Parathyroid adenoma (tissue), 2 donors: ENCODE data around the gene SDR42E2.
"Not testable (repeated sequence)": the region's sequence is repeated elsewhere in the genome, so short reads cannot be mapped to it uniquely, and the experiment has no call there.

ENCODE experiments used
- H2AFZ ChIP-seq: fragments of 300-600 bp; sonication (generic); one replicate; pipeline ENCODE4 v1.7.0; 2017; ENCODE audit warnings: antibody characterized with exemption, mild to moderate bottlenecking
- H3K27ac ChIP-seq: fragments of 300-600 bp; sonication (generic); one replicate; pipeline ENCODE4 v1.7.0; 2017
- H3K27me3 ChIP-seq: fragments of 300-600 bp; sonication (generic); one replicate; pipeline ENCODE4 v1.7.0; 2017; ENCODE audit warnings: low read length; ENCODE audit not compliant: control insufficient read depth, insufficient read depth
- H3K36me3 ChIP-seq: fragments of 300-600 bp; sonication (generic); one replicate; pipeline ENCODE4 v1.7.0; 2017; ENCODE audit warnings: low read length; ENCODE audit not compliant: control insufficient read depth, insufficient read depth
- H3K4me1 ChIP-seq: fragments of 300-600 bp; sonication (generic); one replicate; pipeline ENCODE4 v1.7.0; 2017; ENCODE audit warnings: control low read depth
- H3K4me2 ChIP-seq: fragments of 300-600 bp; sonication (generic); one replicate; pipeline ENCODE4 v1.7.0; 2017; ENCODE audit warnings: low read length
- H3K4me3 ChIP-seq: fragments of 300-600 bp; sonication (generic); one replicate; pipeline ENCODE4 v1.7.0; 2017; ENCODE audit warnings: low read depth, low read length
- H3K79me2 ChIP-seq: fragments of 300-600 bp; sonication (generic); one replicate; pipeline ENCODE4 v1.7.0; 2017; ENCODE audit warnings: control low read depth
- H3K9ac ChIP-seq: fragments of 300-600 bp; sonication (generic); one replicate; pipeline ENCODE4 v1.7.0; 2017; ENCODE audit warnings: mild to moderate bottlenecking
- H3K9me3 ChIP-seq: fragments of 300-600 bp; sonication (generic); one replicate; pipeline ENCODE4 v1.7.0; 2017; ENCODE audit warnings: low read length; ENCODE audit not compliant: control insufficient read depth
- TF ChIP-seq, protein P1 (sequence below): fragments of 300-600 bp; sonication (generic); IDR thresholded peaks from one replicate; pipeline ENCODE4 v1.7.0; 2017; ENCODE audit warnings: antibody characterized with exemption, mild to moderate bottlenecking
- donor health status: primary hyperparathyroidism.

The SDR42E2 gene

DNA sequence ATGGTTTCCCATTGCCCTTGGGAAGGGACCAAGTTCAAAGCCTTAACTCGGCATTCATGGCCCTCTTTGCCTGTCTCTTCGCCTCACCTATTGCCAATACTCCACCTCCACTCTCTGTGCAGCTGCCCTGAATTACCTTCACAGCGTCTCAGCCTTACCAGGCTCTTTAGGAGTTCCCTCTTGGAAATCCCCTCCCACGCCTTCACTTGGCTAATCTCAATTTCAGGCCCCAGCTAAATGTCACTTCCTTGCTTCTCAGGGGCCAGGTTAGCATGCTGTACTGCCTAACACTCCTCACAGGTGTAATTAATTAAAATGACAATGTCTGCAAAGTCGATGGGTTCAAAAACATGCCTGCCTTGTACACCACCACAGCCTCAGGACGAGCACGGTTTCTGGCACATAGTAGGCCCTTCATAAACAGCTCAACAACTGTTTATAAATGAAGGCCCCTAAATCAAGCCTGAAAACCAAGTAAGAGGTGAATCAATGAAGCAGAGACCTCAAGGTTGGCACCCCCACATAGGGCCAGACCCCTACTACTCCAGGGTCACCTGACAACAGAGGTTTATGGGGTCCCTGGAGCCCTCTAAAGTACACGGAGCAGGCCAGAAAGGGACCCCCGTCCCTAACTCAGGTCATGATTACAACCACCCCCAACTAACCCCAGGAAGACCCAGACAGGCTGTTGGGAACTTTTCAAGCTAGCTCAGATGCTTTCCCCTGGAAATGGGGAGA, 32.6 kb downstream of the SDR42E2 start:
- no peak overlapping the region for H3K4me3 ChIP-seq
- H3K27me3 ChIP-seq: no peaks in the 10 kb centered on the region
- no peaks in the 10 kb centered on the region for H3K36me3 ChIP-seq
- no peak overlapping the region for H3K4me2 ChIP-seq
- no peaks in the 10 kb centered on the region for H3K4me1 ChIP-seq
- H3K27ac ChIP-seq: peak overlapping the region; percentile 60
- no peaks in the 10 kb centered on the region for H3K9me3 ChIP-seq
- TF ChIP-seq, protein P1, sequence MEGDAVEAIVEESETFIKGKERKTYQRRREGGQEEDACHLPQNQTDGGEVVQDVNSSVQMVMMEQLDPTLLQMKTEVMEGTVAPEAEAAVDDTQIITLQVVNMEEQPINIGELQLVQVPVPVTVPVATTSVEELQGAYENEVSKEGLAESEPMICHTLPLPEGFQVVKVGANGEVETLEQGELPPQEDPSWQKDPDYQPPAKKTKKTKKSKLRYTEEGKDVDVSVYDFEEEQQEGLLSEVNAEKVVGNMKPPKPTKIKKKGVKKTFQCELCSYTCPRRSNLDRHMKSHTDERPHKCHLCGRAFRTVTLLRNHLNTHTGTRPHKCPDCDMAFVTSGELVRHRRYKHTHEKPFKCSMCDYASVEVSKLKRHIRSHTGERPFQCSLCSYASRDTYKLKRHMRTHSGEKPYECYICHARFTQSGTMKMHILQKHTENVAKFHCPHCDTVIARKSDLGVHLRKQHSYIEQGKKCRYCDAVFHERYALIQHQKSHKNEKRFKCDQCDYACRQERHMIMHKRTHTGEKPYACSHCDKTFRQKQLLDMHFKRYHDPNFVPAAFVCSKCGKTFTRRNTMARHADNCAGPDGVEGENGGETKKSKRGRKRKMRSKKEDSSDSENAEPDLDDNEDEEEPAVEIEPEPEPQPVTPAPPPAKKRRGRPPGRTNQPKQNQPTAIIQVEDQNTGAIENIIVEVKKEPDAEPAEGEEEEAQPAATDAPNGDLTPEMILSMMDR: no peak
- no peak overlapping the region for H2AFZ ChIP-seq
- no peaks in the 10 kb centered on the region for H3K79me2 ChIP-seq
- H3K9ac ChIP-seq: no peak overlapping the region

DNA sequence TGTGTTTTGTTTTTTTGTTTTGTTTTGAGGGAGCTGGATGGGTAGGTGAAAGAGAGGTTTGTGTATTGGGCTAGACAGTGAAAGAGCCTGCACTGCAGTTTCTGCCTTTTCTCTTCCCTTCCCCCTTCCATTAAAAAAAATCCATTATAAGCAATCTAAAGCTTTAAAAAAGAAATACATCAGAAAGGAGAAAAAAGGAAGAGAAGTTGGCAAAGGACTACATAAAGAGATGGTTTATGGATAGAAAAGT, 33.1 kb downstream of the SDR42E2 start:
- Histone ChIP-seq H3K9ac (no peak overlapping the region), H2AFZ (no peak overlapping the region), H3K27me3 (no peaks in the 10 kb centered on the region), H3K4me2 (peak overlapping the region; percentile 86), H3K4me3 (peak overlapping the region; percentile 52), H3K36me3 (no peaks in the 10 kb centered on the region), H3K79me2 (no peaks in the 10 kb centered on the region), H3K27ac (peak overlapping the region; percentile 60), H3K4me1 (no peaks in the 10 kb centered on the region), H3K9me3 (no peaks in the 10 kb centered on the region)
- TF ChIP-seq, protein P1: no peak

GRCh38 chr16:22195695-22196558, 33.6 kb downstream of the SDR42E2 start:
- no peaks in the 10 kb centered on the region for H3K4me1 ChIP-seq
- H3K9ac ChIP-seq: no peak overlapping the region
- peak overlapping the region; percentile 86 for H3K4me2 ChIP-seq
- peak overlapping the region; percentile 76 for H2AFZ ChIP-seq
- no peaks in the 10 kb centered on the region for H3K27me3 ChIP-seq
- peak overlapping the region; percentile 60 for H3K27ac ChIP-seq
- no peaks in the 10 kb centered on the region for H3K9me3 ChIP-seq
- H3K79me2 ChIP-seq: no peaks in the 10 kb centered on the region
- TF ChIP-seq, protein P1: peak; percentile 95
- H3K36me3 ChIP-seq: no peaks in the 10 kb centered on the region
- peak overlapping the region; percentile 52 for H3K4me3 ChIP-seq

DNA sequence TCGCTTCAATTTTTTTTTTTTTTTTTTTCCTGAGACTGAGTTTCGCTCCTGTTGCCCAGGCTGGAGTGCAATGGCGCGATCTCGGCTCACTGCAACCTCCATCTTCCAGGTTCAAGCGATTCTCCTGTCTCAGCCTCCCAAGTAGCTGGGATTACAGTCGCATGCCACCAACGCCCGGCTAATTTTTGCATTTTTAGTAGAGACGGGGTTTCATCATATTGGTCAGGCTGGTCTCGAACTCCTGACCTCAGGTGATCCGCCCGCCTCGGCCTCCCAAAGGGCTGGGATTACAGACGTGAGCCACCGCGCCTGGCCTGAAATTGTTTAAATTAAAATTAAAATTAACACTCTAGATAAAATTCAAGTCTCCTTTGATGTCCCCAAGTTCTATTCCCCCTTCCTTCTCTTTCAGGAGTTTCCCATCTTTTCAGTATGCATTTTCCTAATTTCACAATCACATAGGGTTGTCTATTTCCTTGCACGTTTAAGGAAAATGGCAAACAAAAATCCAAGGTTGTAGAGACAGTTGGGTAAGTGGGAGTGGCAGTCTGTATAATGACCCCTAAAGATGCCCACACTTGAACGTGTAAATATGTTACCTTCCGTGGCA, 34.4 kb downstream of the SDR42E2 start:
- H3K4me3 ChIP-seq, H3K27me3 ChIP-seq, H3K4me1 ChIP-seq, H3K36me3 ChIP-seq, H2AFZ ChIP-seq, H3K9ac ChIP-seq, H3K9me3 ChIP-seq, H3K27ac ChIP-seq, H3K79me2 ChIP-seq, H3K4me2 ChIP-seq: not testable (repeated sequence)

DNA sequence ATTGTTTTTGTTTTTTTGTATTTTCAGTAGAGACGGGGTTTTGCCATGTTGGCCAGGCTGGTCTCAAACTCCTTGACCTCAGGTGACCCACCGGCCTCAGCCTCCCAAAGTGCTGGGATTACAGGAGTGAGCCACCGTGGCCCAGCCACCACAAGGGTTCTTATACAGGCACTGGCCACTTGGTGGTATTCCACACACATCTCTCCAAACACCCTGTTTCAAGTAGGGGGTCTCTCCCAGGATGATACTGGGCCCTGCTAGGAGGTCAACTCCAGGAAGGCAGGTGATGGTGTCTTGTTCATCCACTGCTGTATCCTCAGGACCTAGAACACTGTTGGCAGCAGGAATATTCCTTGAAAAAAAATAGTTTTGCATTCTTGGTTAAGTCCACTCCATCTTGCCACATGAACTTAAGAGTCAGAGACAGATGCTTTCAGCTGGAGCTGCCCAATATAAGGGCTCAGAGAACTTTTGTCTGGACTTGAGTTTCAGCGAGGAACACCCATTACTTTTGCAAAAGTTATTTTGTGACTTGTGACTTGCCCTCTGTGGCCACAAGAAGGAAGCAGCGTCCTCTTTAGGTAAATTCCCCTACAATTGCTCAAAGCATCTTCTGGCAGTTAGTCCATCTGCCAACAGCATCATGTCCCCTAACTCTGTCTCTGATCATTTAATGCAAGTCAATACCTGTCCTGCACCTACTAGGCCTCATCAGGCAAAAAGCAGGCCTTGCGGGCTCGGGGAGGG, 36.4 kb downstream of the SDR42E2 start:
- Histone ChIP-seq H3K4me3 (no peak overlapping the region), H3K27ac (peak overlapping the region; percentile 64)
- TF ChIP-seq, protein P1: no peak

More for the DNA sequence above, 36.4 kb downstream of the SDR42E2 start:
- Histone ChIP-seq H3K4me1 (no peaks in the 10 kb centered on the region), H3K4me2 (no peak overlapping the region), H3K36me3 (no peaks in the 10 kb centered on the region), H3K79me2 (no peaks in the 10 kb centered on the region), H3K9me3 (no peaks in the 10 kb centered on the region), H2AFZ (peak overlapping the region; percentile 82), H3K27me3 (no peaks in the 10 kb centered on the region), H3K9ac (no peak overlapping the region)
